HFFc6 (cell line): ENCODE results near the gene STRN4. TPM values are rescaled to one million over a fixed set of nuclear protein-coding genes. Genes with fewer than 3 reads are reported as not detected.
"Not testable (repeated sequence)": the region's sequence is repeated elsewhere in the genome, so short reads cannot be mapped to it uniquely, and the experiment has no call there.

Source experiments
- DNase-seq: peaks from one replicate; pipeline ENCODE4 v3.0.0-alpha.2; 2018
- H3K27ac Mint-ChIP-seq: 2 replicates; pipeline ENCODE4 v1.8.0; 2020; ENCODE audit warnings: mild to moderate bottlenecking, mixed read lengths
- H3K27me3 Mint-ChIP-seq: 2 replicates; pipeline ENCODE4 v1.8.0; 2021; ENCODE audit warnings: mild to moderate bottlenecking, moderate library complexity, mixed read lengths; ENCODE audit not compliant: insufficient read depth
- H3K36me3 Mint-ChIP-seq: 2 replicates; pipeline ENCODE4 v1.8.0; 2021; ENCODE audit warnings: low read depth, mixed read lengths
- H3K4me1 Mint-ChIP-seq: 2 replicates; pipeline ENCODE4 v1.8.0; 2020; ENCODE audit warnings: low read depth, mixed read lengths
- H3K4me3 Mint-ChIP-seq: 2 replicates; pipeline ENCODE4 v1.8.0; 2020; ENCODE audit warnings: mild to moderate bottlenecking, moderate library complexity, mixed read lengths
- H3K9me3 Mint-ChIP-seq: 2 replicates; pipeline ENCODE4 v1.8.0; 2020; ENCODE audit warnings: mild to moderate bottlenecking, mixed read lengths
- CTCF ChIP-seq: fragments of 200-600 bp; sonication (generic); IDR thresholded peaks from 2 replicates; pipeline ENCODE4 v1.5.0; 2021; ENCODE audit warnings: antibody characterized with exemption, mild to moderate bottlenecking
- total RNA-seq, 6 experiments: library from RNA; stranded (reverse); fragmentation: NEBNext Ultra II Directional; extraction: Animal tissue kit (Norgen Biotek cat#: 25700); gene quantifications; 2 replicates in 1 of 6; 3 replicates in 5 of 6; pipeline ENCODE4 v1.2.3, GENCODE V29; 2021

STRN4 gene
- total RNA-seq, 6 experiments from 2014 or later = 53.6 to 60.8 (median 58.3) TPM

GRCh38 chr19:46715620-46715974 lies 30.7 kb downstream of the STRN4 start:
- H3K4me3 Mint-ChIP-seq = peak overlapping the region; percentile 94
- peak overlapping the region; percentile 95 for H3K27ac Mint-ChIP-seq
- no peak for DNase-seq
- TF ChIP-seq CTCF = no peak
- H3K36me3 Mint-ChIP-seq = peaks cover 6% of the 10 kb centered on the region
- no peaks in the 10 kb centered on the region for H3K9me3 Mint-ChIP-seq
- peaks cover 2% of the 10 kb centered on the region; the same call in 1 of the 2 replicates for H3K27me3 Mint-ChIP-seq
- H3K4me1 Mint-ChIP-seq = peaks cover 26% of the 10 kb centered on the region

GRCh38 chr19:46714444-46715106 lies 31.7 kb downstream of the STRN4 start:
- Mint-ChIP-seq H3K27ac (peak overlapping the region; percentile 95), H3K36me3 (peaks cover 6% of the 10 kb centered on the region)
- DNase-seq = no peak

GRCh38 chr19:46713781-46714443 lies 32.3 kb downstream of the STRN4 start:
- Mint-ChIP-seq H3K9me3 (no peaks in the 10 kb centered on the region), H3K36me3 (peaks cover 6% of the 10 kb centered on the region), H3K27ac (peak overlapping the region; percentile 95), H3K4me1 (peaks cover 26% of the 10 kb centered on the region), H3K27me3 (peaks cover 2% of the 10 kb centered on the region; the same call in 1 of the 2 replicates), H3K4me3 (peak overlapping the region; percentile 94)
- peak; percentile 88 for DNase-seq
- no peak for TF ChIP-seq CTCF

More at GRCh38 chr19:46714444-46715106, 31.7 kb downstream of the STRN4 start:
- Mint-ChIP-seq H3K9me3 (no peaks in the 10 kb centered on the region), H3K4me3 (peak overlapping the region; percentile 94), H3K27me3 (peaks cover 2% of the 10 kb centered on the region; the same call in 1 of the 2 replicates), H3K4me1 (peaks cover 26% of the 10 kb centered on the region)
- no peak for TF ChIP-seq CTCF

- H3K9me3 Mint-ChIP-seq, DNase-seq, H3K36me3 Mint-ChIP-seq, H3K4me3 Mint-ChIP-seq, H3K27me3 Mint-ChIP-seq: not testable (repeated sequence)
- peak overlapping the region; percentile 95 for H3K27ac Mint-ChIP-seq
- peaks cover 23% of the 10 kb centered on the region for H3K4me1 Mint-ChIP-seq
Observed at GRCh38 chr19:46712768-46713338, 33.4 kb downstream of the STRN4 start.

- Mint-ChIP-seq H3K27ac (no peak overlapping the region), H3K4me3 (no peak overlapping the region), H3K9me3 (no peaks in the 10 kb centered on the region)
Observed at GRCh38 chr19:46710687-46711086, 35.6 kb downstream of the STRN4 start.

More at GRCh38 chr19:46710687-46711086, 35.6 kb downstream of the STRN4 start:
- no peak for TF ChIP-seq CTCF
- H3K4me1 Mint-ChIP-seq = peaks cover 17% of the 10 kb centered on the region
- H3K27me3 Mint-ChIP-seq = no peaks in the 10 kb centered on the region; the same call in none of the 2 replicates
- peaks cover 16% of the 10 kb centered on the region for H3K36me3 Mint-ChIP-seq
- no peak for DNase-seq
